Spleen (tissue), 11 donors: Measurements from ENCODE around the gene SRGAP1. TPM values are rescaled to one million over a fixed set of nuclear protein-coding genes. Genes with fewer than 3 reads are reported as not detected.

Experiments
- DNase-seq: peaks from one replicate; pipeline ENCODE4 v3.0.0-alpha.2; 2020
- H3K27ac ChIP-seq, 8 donors: fragments of 200-600 bp; sonication (generic) in 7 of 8; 1 replicate in 4 of 8; 2 replicates in 4 of 8; pipeline versions ENCODE4 v1.5.0 to v1.8.0; 2016 to 2021; ENCODE audit warnings: inconsistent platforms in 4 of 8, mild to moderate bottlenecking in 4 of 8, moderate library complexity in 1 of 8
- H3K27me3 ChIP-seq, 7 donors: fragments of 200-600 bp; sonication (generic) in 6 of 7; replicated peaks in 1 of 7; 1 replicate in 4 of 7; 2 replicates in 3 of 7; pipeline versions ENCODE4 v1.5.0 to v1.8.0; 2016 to 2021; ENCODE audit warnings: inconsistent platforms in 3 of 7, mild to moderate bottlenecking in 1 of 7
- H3K36me3 ChIP-seq, 6 donors: fragments of 200-600 bp; sonication (generic) in 5 of 6; 1 replicate in 4 of 6; 2 replicates in 2 of 6; pipeline versions ENCODE4 v1.5.0 to v1.8.0; 2016 to 2021; ENCODE audit warnings: inconsistent platforms in 2 of 6
- H3K4me1 ChIP-seq, 6 donors: fragments of 200-600 bp; sonication (generic) in 5 of 6; 1 replicate in 3 of 6; 2 replicates in 3 of 6; pipeline versions ENCODE4 v1.5.0 to v1.8.0; 2016 to 2021; ENCODE audit warnings: inconsistent platforms in 3 of 6
- H3K4me3 ChIP-seq, 8 donors: fragments of 200-600 bp; sonication (generic) in 7 of 8; 1 replicate in 4 of 8; 2 replicates in 4 of 8; pipeline versions ENCODE4 v1.5.0 to v1.8.0; 2016 to 2021; ENCODE audit warnings: inconsistent platforms in 4 of 8, mild to moderate bottlenecking in 4 of 8, moderate library complexity in 2 of 8
- H3K9me3 ChIP-seq, 8 donors: fragments of 200-600 bp; sonication (generic) in 7 of 8; 1 replicate in 4 of 8; 2 replicates in 4 of 8; pipeline versions ENCODE4 v1.5.0 to v1.8.0; 2016 to 2021; ENCODE audit warnings: inconsistent platforms in 4 of 8
- CTCF ChIP-seq, 11 experiments: fragments of 200-600 bp in 7 of 11; fragments of 450-650 bp in 4 of 11; sonication (generic) in 4 of 11; IDR thresholded peaks in 8 of 11; conservative IDR thresholded peaks in 3 of 11; 1 replicate in 7 of 11; 2 replicates in 4 of 11; pipeline versions ENCODE4 v1.4.0 to v1.8.0; 2016 to 2021; ENCODE audit warnings: antibody characterized with exemption in 11 of 11, inconsistent platforms in 4 of 11, mild to moderate bottlenecking in 1 of 11
- POLR2A ChIP-seq, 3 donors: fragments of 450-650 bp; IDR thresholded peaks; one replicate each; pipeline ENCODE4 v1.5.1; 2017; ENCODE audit warnings: antibody characterized with exemption in 3 of 3, mild to moderate bottlenecking in 1 of 3
- POLR2AphosphoS5 ChIP-seq, 3 donors: sonication (generic); formaldehyde crosslinking; IDR thresholded peaks; one replicate each; pipeline ENCODE4 v1.5.1; 2017; ENCODE audit warnings: antibody characterized with exemption in 3 of 3
- WGBS, 5 donors: extraction: QIAGEN DNeasy Blood & Tissue Kit in 3 of 5; methylation state at CpG; one replicate each; pipeline versions ENCODE4 v1.1.5 to v1.1.7; 2013 to 2018; 5-methylcytosine and 5-hydroxymethylcytosine counted together
- intact Hi-C: fragments of 100-400 bp; cut with DNase I; formaldehyde crosslinking; loops from one replicate; pipeline ENCODE4 v1.15.0; 2023; ENCODE audit warnings: low total_unique reads
- polyA plus RNA-seq, 3 donors: library from polyadenylated mRNA; stranded (reverse); fragments of 200-250 nt; gene quantifications; one replicate each; pipeline ENCODE4 v1.2.1, GENCODE V29; 2013
- total RNA-seq, 7 donors: library from RNA; depleted of rRNA in 3 of 7; stranded (reverse); fragments of >200 nt in 3 of 7; fragmentation: NEBNext Ultra II Directional in 4 of 7; extraction: Animal tissue kit (Norgen Biotek cat#: 25700) in 4 of 7; gene quantifications; one replicate each; pipeline versions ENCODE4 v1.1.0 to v1.2.1, GENCODE V29; 2016 to 2021
- donor health status: healthy with polysubstance abuse.
- donor health status: DM: no; HTN: no; CAD: no; lungs with moderate emphysema.
- donor health status: DM: no; HTN: no; CAD: no.
- donor health status: Bipolar disorder and iron deficiency.
- donor health status: healthy.
- donor health status: DM: no; HTN: no; CAD: no.
- donor health status: DM: yes; HTN: yes; CAD: no.

The SRGAP1 gene
- total and polyA plus RNA-seq, 10 donors: 0.37 to 20.1 (median 13.4) TPM

- TF ChIP-seq CTCF (IDR thresholded peaks at IDR 0.05 in 8 of 11, conservative IDR thresholded peaks at IDR 0.05 in 3 of 11) (no peak), POLR2AphosphoS5 (IDR thresholded peaks at IDR 0.05) (no peak), POLR2A (IDR thresholded peaks at IDR 0.05) (no peak)
- Histone ChIP-seq H3K4me3 (no peak overlapping the region), H3K4me1 (peaks cover 0 to 2% (median 0%) of the 10 kb centered on the region in 6 donors), H3K27me3 (no peaks in the 10 kb centered on the region), H3K9me3 (peaks cover 0 to 2% (median 0%) of the 10 kb centered on the region in 8 donors), H3K36me3 (peaks cover 0 to 12% (median 0%) of the 10 kb centered on the region in 6 donors), H3K27ac (no peak overlapping the region)
- DNase-seq: no peak
- intact Hi-C loops: no loop called here
These were observed 233.4 kb downstream of the SRGAP1 start for GRCh38 chr12:64077922-64078321.

- WGBS, 5 donors: 79 to 86% (median 83%) methylated on average over 7 of the region's 7 CpGs
- intact Hi-C loops: no loop called here
- no peaks in the 10 kb centered on the region for H3K9me3 ChIP-seq
- H3K27ac ChIP-seq: no peak overlapping the region
- peaks cover 0 to 6% (median 0%) of the 10 kb centered on the region in 6 donors for H3K4me1 ChIP-seq
- no peak for DNase-seq
- H3K27me3 ChIP-seq: no peaks in the 10 kb centered on the region
- no peak overlapping the region for H3K4me3 ChIP-seq
- peaks cover 0 to 12% (median 0%) of the 10 kb centered on the region in 6 donors for H3K36me3 ChIP-seq
- TF ChIP-seq CTCF (IDR thresholded peaks at IDR 0.05 in 8 of 11, conservative IDR thresholded peaks at IDR 0.05 in 3 of 11) (no peak), POLR2A (IDR thresholded peaks at IDR 0.05) (no peak), POLR2AphosphoS5 (IDR thresholded peaks at IDR 0.05) (no peak)
These were observed 236.0 kb downstream of the SRGAP1 start for GRCh38 chr12:64080319-64081007.

- Histone ChIP-seq H3K4me3 (no peak overlapping the region), H3K4me1 (peaks cover 0 to 6% (median 0%) of the 10 kb centered on the region in 6 donors), H3K27ac (no peak overlapping the region), H3K36me3 (peaks cover 0 to 12% (median 0%) of the 10 kb centered on the region in 6 donors), H3K27me3 (no peaks in the 10 kb centered on the region), H3K9me3 (no peaks in the 10 kb centered on the region)
- TF ChIP-seq POLR2A (IDR thresholded peaks at IDR 0.05) (no peak), CTCF (IDR thresholded peaks at IDR 0.05 in 8 of 11, conservative IDR thresholded peaks at IDR 0.05 in 3 of 11) (no peak), POLR2AphosphoS5 (IDR thresholded peaks at IDR 0.05) (no peak)
- 89 to 100% (median 97%) methylated on average over 1 of the region's 1 CpG for WGBS, 5 donors
- intact Hi-C loops: no loop called here
- no peak for DNase-seq
These were observed 236.5 kb downstream of the SRGAP1 start for GRCh38 chr12:64081008-64081404.

- H3K36me3 ChIP-seq: peaks cover 0 to 12% (median 0%) of the 10 kb centered on the region in 6 donors
- 84 to 100% (median 89%) methylated on average over 2 of the region's 2 CpGs for WGBS, 5 donors
- intact Hi-C loops: no loop called here
- TF ChIP-seq POLR2A (IDR thresholded peaks at IDR 0.05): no peak
- no peak for TF ChIP-seq POLR2AphosphoS5 (IDR thresholded peaks at IDR 0.05)
- no peak for TF ChIP-seq CTCF (IDR thresholded peaks at IDR 0.05 in 8 of 11, conservative IDR thresholded peaks at IDR 0.05 in 3 of 11)
- H3K4me1 ChIP-seq: peaks cover 0 to 6% (median 0%) of the 10 kb centered on the region in 6 donors
- no peak overlapping the region for H3K4me3 ChIP-seq
- H3K9me3 ChIP-seq: no peaks in the 10 kb centered on the region
- no peak overlapping the region for H3K27ac ChIP-seq
- DNase-seq: no peak
- no peaks in the 10 kb centered on the region for H3K27me3 ChIP-seq
These were observed 237.6 kb downstream of the SRGAP1 start for GRCh38 chr12:64082116-64082515.
